Effector CD8-positive, alpha-beta T cell (primary cell): ENCODE results near the gene ATP5MG.
"Not testable (repeated sequence)": the region's sequence is repeated elsewhere in the genome, so short reads cannot be mapped to it uniquely, and the experiment has no call there.

Source experiments
- DNase-seq: peaks from one replicate; lab custom pipeline; 2025; lab: John Stamatoyannopoulos, UW

Gene ATP5MG

GRCh38 chr11:118406599-118407166, 5.3 kb downstream of the ATP5MG start:
- DNase-seq: no peak

DNA sequence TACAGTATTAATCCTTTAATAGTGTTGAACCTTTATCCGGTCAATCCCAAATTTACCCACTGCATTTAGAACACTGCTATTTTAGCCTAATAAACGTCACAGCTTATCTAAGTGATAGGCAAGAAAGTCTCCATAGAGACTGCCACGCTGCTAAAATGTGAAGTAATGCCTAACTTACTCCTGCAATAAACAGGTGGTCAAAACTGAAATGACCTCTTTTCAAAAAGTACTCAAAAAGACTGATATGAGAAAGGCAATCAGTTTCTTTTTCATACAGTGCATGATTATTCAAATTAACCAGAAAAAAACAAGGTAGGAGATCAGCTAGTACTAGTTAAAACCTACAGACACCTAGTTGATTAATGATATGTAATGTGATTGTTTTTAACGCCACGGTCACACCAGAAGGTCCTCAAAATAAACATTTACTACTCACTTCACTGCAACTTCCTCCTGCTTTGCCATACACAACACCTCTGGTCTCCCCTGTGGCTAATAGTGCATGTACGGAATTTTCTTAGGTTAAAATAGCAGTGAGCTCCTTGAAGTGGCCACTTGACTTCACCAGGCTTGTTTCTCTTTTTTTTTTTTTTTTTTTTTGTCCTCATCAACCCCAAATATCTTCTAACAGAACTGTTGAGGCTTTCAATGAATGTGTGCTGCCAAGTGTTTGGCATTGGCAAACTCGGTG, 8.8 kb downstream of the ATP5MG start:
- DNase-seq: no peak

DNA sequence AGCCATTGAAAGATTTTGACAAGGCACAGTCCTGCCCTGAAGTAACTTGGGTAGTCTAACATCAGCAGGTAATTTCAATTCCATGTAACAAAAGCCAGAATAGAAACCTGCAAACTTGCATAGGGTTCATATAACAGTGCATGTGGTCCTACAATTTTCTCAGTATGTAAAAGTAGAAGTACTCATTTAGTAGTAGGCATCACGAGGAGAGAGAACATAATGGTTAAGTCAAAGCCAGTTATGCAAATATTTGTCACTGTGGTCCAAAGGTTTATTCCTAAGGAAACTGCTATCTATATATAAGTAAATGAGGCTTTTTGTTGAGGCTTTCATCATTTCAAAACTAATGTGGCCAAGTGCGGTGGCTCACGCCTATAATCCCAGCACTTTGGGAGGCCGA, 10.1 kb downstream of the ATP5MG start:
- DNase-seq: no peak

DNA sequence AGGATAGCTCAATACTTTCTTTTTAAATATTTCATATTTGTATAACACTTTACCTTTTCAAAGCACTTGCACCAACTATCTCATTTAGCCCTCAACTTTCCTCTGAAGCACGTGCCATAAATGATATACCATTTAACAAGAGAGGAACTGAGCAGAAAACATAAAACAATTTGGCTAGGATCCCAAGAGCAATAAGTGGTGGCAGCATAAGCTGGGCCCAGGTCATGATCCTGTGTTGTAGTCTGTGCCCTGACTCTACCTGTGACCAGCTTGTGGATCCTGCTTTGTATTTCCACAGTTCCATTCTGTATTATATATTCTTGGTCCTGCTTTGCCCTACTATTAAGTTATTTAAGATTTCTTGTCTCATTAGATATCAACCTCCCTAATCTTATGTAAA, 11.5 kb downstream of the ATP5MG start:
- no peak for DNase-seq

DNA sequence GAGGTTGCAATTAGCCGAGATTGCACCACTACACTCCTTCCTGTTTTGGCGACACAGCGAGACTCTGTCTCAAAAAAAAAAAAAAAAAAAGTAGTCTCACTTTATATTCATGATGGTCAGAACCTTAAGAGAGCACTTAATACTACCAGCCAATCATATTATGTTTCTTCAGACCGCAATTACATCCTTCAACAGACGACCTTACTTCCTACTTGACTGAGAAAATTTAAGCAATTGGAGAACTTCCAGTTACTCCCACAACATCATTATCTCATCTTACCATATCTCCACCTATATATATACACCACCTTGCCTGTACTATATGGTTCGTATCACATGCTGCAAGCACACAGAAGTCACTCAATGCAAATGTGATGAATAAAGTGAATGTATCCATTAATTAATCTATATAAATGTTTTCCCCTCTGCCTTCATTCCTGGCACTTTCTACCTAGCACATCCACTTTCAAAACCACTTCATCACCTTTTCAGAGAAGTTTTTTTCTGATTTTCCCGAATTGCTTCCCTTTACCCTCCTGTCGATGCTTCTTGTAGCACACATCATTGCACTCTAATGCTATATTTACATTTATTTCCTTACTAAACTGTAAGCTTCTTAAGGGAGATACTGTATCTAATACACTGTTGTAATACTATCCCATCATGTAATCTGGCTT, 13.8 kb downstream of the ATP5MG start:
- no peak for DNase-seq

GRCh38 chr11:118415739-118416068, 14.3 kb downstream of the ATP5MG start:
- DNase-seq: no peak

DNA sequence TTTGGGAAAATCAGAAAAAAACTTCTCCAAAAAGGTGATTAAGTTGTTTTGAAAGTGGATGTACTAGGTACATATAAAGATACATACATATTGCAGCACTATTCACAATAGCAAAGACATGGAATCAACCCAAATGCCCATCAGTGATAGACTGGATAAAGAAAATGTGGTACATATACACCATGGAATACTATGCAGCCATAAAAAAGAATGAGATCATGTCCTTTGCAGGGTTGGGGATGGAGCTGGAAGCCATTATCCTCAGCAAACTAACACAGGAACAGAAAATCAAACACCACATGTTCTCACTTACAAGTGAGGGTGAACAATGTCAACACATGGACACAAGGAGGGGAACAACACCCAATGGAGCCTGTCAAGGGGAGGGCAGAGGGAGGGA, 15.5 kb downstream of the ATP5MG start:
- not testable (repeated sequence) for DNase-seq

DNA sequence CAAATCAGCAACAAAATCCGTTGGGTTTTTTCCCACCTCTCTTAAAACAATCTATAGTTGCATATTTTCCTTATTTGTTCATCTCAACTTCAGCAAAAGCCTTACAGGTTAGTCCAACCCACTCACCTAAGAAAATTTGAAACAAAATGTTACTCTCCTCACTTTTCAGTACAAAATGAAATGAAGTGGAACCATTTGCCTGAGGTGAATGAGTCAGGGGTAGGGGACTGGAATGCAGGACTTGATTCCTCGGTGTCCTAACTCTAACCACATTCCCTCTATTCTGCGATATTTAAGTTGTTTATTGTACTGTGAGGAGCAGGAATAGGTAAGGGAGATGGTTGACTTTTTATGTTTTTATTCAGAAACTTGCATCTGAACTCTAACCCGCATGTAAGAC, 16.4 kb downstream of the ATP5MG start:
- no peak for DNase-seq

GRCh38 chr11:118418766-118419165, 17.4 kb downstream of the ATP5MG start:
- DNase-seq: no peak

- no peak for DNase-seq
These were observed 26.3 kb downstream of the ATP5MG start for GRCh38 chr11:118427707-118428106.

DNA sequence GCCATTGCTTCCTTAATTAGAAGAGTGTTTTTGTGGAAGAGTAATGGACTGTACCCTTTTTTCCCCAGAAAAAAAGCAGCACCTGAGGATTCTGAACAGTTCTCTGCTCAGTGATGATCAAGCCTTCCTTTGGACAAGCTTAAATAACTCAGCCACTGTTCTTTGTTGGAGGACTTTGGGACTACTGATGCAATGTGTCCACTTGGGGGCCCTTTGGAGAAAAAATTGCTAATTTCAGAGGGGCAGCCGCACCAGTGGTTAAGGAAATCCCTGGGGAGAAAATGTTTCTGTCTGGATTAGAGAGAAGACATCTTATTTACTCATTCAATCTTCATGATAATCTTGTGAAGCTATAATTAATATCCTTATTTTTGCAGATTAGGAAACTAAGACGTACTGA, 29.6 kb downstream of the ATP5MG start:
- no peak for DNase-seq

DNA sequence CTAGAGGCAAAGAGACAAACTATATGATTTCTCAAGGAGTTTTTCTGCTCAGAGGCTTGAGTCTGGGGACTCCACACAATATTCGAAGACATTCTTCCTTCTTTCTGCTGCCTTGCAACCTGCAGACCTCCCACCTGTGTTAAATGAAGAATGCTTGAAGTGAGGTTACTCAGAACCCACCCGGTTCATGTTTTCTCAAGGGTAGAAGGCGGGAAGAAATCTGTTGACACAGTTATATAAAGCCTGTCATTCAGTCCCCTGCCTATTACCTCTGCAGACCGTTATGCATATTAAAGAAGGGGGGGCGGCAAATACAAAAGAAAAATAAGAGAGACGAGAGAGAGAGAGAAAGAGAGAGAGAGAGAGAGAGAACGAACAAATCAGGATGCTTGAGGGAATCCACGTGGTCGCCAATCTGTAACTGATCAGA, 32.7 kb downstream of the ATP5MG start:
- DNase-seq: no peak

- peak; percentile 10 for DNase-seq
These were observed 33.3 kb downstream of the ATP5MG start for GRCh38 chr11:118434553-118435289.

GRCh38 chr11:118435290-118435892, 34.0 kb downstream of the ATP5MG start:
- peak; percentile 45 for DNase-seq

- peak; percentile 88 for DNase-seq
These were observed 34.7 kb downstream of the ATP5MG start, which contains the start of gene KMT2A for GRCh38 chr11:118435893-118436624. Gene KMT2A (plus strand): TSS chr11:118436492. CDS start chr11:118436513, 21 bp downstream.

GRCh38 chr11:118436639-118437207, 35.3 kb downstream of the ATP5MG start:
- peak; percentile 54 for DNase-seq

GRCh38 chr11:118437208-118438125, 36.1 kb downstream of the ATP5MG start:
- DNase-seq: peak; percentile 36

- DNase-seq: peak; percentile 41
These were observed 37.0 kb downstream of the ATP5MG start for GRCh38 chr11:118438314-118438931.

GRCh38 chr11:118439646-118440045, 38.2 kb downstream of the ATP5MG start:
- no peak for DNase-seq
